GM18909 (cell line): ENCODE results near the gene STARD4.

Source experiments
- ATAC-seq: cut with Tn5 transposase; IDR thresholded peaks from one replicate; pipeline ENCODE4 v1.9.1; 2021; ENCODE audit warnings: mild to moderate bottlenecking; ENCODE audit not compliant: unreplicated experiment, poor library complexity

STARD4 gene

GRCh38 chr5:111530298-111530740, 18.0 kb upstream of the STARD4 start:
- peak; percentile 96 for ATAC-seq

GRCh38 chr5:111528056-111528455, 15.7 kb upstream of the STARD4 start:
- no peak for ATAC-seq

GRCh38 chr5:111520908-111521307, 8.6 kb upstream of the STARD4 start:
- ATAC-seq, result no peak

- no peak for ATAC-seq
These were observed 6.4 kb upstream of the STARD4 start for GRCh38 chr5:111518777-111519176.

- ATAC-seq, result no peak
These were observed 5.6 kb upstream of the STARD4 start for GRCh38 chr5:111517853-111518501.

- ATAC-seq, result no peak
These were observed 1.8 kb upstream of the STARD4 start for GRCh38 chr5:111514087-111514486.

- ATAC-seq, result no peak
These were observed 791 bp upstream of the STARD4 start for GRCh38 chr5:111513131-111513520.

GRCh38 chr5:111511831-111512374, 432 bp downstream of the STARD4 start:
- peak; percentile 15 for ATAC-seq

GRCh38 chr5:111511174-111511830, 1.0 kb downstream of the STARD4 start:
- no peak for ATAC-seq

GRCh38 chr5:111509119-111509518, 3.2 kb downstream of the STARD4 start:
- ATAC-seq, result no peak

- no peak for ATAC-seq
These were observed 5.1 kb downstream of the STARD4 start for GRCh38 chr5:111507276-111507675.

- ATAC-seq, result no peak
These were observed 7.2 kb downstream of the STARD4 start for GRCh38 chr5:111505096-111505495.

- no peak for ATAC-seq
These were observed 9.4 kb downstream of the STARD4 start for GRCh38 chr5:111502956-111503355.

- no peak for ATAC-seq
These were observed 14.0 kb downstream of the STARD4 start for GRCh38 chr5:111498346-111498745.

- ATAC-seq, result no peak
These were observed 17.2 kb downstream of the STARD4 start for GRCh38 chr5:111495159-111495558.

GRCh38 chr5:111494355-111494999, 17.9 kb downstream of the STARD4 start:
- ATAC-seq, result peak; percentile 41

- ATAC-seq, result no peak
These were observed 19.3 kb downstream of the STARD4 start for GRCh38 chr5:111493031-111493430.

- no peak for ATAC-seq
These were observed 24.0 kb downstream of the STARD4 start for GRCh38 chr5:111488353-111488752.

- ATAC-seq, result no peak
These were observed 25.4 kb downstream of the STARD4 start for GRCh38 chr5:111486926-111487325.

- ATAC-seq, result no peak
These were observed 26.3 kb downstream of the STARD4 start for GRCh38 chr5:111486055-111486454.

GRCh38 chr5:111480346-111480745, 32.0 kb downstream of the STARD4 start:
- ATAC-seq, result no peak
